Peyer's patch (tissue), 4 donors: ENCODE measurements around the gene XKR8.

Source experiments
- POLR2A ChIP-seq, 2 donors: fragments of 450-650 bp; IDR thresholded peaks; one replicate each; pipeline ENCODE4 v1.5.1; 2017; ENCODE audit warnings: antibody characterized with exemption in 2 of 2, mild to moderate bottlenecking in 2 of 2, moderate library complexity in 2 of 2
- TF ChIP-seq, protein P1 (sequence below), 6 experiments: fragments of 450-650 bp in 4 of 6; fragments of 200-600 bp in 2 of 6; sonication (generic) in 1 of 6; IDR thresholded peaks; one replicate each; pipeline ENCODE4 v1.5.1; 2017 to 2019; ENCODE audit warnings: antibody characterized with exemption in 6 of 6, mild to moderate bottlenecking in 3 of 6, moderate library complexity in 1 of 6

DNA sequence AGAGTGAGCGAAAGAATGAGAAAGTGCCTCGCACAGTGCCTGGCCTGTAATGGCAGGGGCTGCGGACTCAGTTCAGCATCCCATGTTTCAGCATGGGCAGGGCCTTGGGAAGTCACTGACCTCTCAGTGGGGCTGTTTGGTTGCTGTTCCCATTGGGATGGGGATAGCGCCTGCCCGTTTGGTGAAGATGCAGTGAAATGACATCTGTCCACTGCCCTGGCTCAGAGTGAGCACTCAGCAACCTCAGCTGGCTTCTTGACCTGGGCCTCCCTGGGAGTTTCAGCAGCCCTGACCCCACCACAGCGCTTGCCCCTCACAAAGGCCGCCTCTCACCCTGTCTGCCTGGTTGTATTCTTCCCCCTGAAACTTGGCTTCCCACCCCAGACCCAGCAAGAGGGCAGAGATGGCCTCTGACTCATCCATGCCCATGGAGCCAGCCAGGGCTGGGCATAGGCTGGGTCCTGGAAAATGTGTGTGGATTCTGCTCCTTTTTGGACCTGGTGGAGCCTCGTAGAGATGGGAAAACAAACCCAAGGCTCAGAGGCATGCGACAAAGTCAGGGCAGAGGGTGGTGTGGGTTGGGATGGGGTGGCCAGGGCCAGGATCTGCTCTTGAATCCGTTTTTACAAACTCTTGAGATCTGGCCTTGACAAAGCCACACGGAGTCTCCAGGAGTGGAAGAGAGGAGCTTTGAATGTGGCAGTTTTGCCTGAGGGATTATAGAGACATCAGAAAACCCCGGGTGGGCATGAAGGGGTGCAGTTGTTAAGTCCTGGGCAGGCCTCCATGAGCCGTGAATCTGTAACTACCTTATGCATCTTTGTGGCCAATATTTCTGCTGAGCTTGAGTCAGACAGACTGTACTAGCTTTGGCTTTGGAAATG, 1.2 kb downstream of the XKR8 start:
- TF ChIP-seq, protein P1, sequence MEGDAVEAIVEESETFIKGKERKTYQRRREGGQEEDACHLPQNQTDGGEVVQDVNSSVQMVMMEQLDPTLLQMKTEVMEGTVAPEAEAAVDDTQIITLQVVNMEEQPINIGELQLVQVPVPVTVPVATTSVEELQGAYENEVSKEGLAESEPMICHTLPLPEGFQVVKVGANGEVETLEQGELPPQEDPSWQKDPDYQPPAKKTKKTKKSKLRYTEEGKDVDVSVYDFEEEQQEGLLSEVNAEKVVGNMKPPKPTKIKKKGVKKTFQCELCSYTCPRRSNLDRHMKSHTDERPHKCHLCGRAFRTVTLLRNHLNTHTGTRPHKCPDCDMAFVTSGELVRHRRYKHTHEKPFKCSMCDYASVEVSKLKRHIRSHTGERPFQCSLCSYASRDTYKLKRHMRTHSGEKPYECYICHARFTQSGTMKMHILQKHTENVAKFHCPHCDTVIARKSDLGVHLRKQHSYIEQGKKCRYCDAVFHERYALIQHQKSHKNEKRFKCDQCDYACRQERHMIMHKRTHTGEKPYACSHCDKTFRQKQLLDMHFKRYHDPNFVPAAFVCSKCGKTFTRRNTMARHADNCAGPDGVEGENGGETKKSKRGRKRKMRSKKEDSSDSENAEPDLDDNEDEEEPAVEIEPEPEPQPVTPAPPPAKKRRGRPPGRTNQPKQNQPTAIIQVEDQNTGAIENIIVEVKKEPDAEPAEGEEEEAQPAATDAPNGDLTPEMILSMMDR (IDR thresholded peaks at IDR 0.05), result no peak
- no peak for TF ChIP-seq POLR2A (IDR thresholded peaks at IDR 0.05)
